Transverse colon (tissue), 4 donors: ENCODE data around the gene PCGF2. TPM values are rescaled to one million over a fixed set of nuclear protein-coding genes. Genes with fewer than 3 reads are reported as not detected.

Experiments used
- DNase-seq: peaks from one replicate; pipeline ENCODE4 v3.0.0-alpha.2; 2019
- H3K27ac ChIP-seq, 4 donors: fragments of 200-600 bp; sonication (generic); 2 replicates each; pipeline ENCODE4 v1.5.1; 2016 to 2018; ENCODE audit warnings: inconsistent platforms in 4 of 4
- H3K27me3 ChIP-seq: fragments of 200-600 bp; sonication (generic); 2 replicates; pipeline ENCODE4 v1.5.1; 2017; ENCODE audit warnings: inconsistent platforms
- H3K36me3 ChIP-seq, 4 donors: fragments of 200-600 bp; sonication (generic); 2 replicates each; pipeline ENCODE4 v1.5.1; 2017 to 2019; ENCODE audit warnings: inconsistent platforms in 4 of 4
- H3K4me1 ChIP-seq, 4 donors: fragments of 200-600 bp; sonication (generic); 2 replicates each; pipeline ENCODE4 v1.5.1; 2017 to 2020; ENCODE audit warnings: inconsistent platforms in 4 of 4
- H3K4me3 ChIP-seq, 4 donors: fragments of 200-600 bp; sonication (generic); 1 replicate in 1 of 4; 2 replicates in 3 of 4; pipeline versions ENCODE4 v1.5.1 to v1.6.1; 2017 to 2019; ENCODE audit warnings: inconsistent platforms in 4 of 4
- H3K9me3 ChIP-seq, 2 donors: fragments of 200-600 bp; sonication (generic); 2 replicates each; pipeline ENCODE4 v1.5.1; 2017 to 2019; ENCODE audit warnings: inconsistent platforms in 2 of 2
- EP300 ChIP-seq: sonication (generic); formaldehyde crosslinking; IDR thresholded peaks from one replicate; pipeline ENCODE4 v1.6.1; 2017; ENCODE audit warnings: antibody characterized with exemption, low read depth
- POLR2A ChIP-seq: fragments of 450-650 bp; IDR thresholded peaks from one replicate; pipeline ENCODE4 v1.6.1; 2016; ENCODE audit warnings: antibody characterized with exemption, mild to moderate bottlenecking, moderate library complexity
- POLR2AphosphoS5 ChIP-seq, 3 donors: sonication (generic); formaldehyde crosslinking; IDR thresholded peaks; one replicate each; pipeline ENCODE4 v1.6.1; 2016; ENCODE audit warnings: antibody characterized with exemption in 3 of 3
- WGBS, 2 donors: methylation state at CpG; one replicate each; pipeline ENCODE4 v1.1.5; 2018; ENCODE audit warnings: low coverage in 1 of 2; 5-methylcytosine and 5-hydroxymethylcytosine counted together
- in situ Hi-C, 4 donors: fragments of 200-750 bp; cut with MboI; loops; one replicate each; pipeline versions ENCODE4 v1.15.0 to v1.15.1; 2017; ENCODE audit warnings: low sequenced_read_pairs in 3 of 4, low pct_ligation_motif_present in 1 of 4, low pct_unique_long_range_greater_than_20kb in 1 of 4
- intact Hi-C: fragments of 100-400 bp; cut with DNase I; formaldehyde crosslinking; loops from one replicate; pipeline ENCODE4 v1.15.1; 2023; ENCODE audit warnings: low total_unique reads
- total RNA-seq, 4 donors: library from RNA; depleted of rRNA; stranded (reverse); fragments of >200 nt; gene quantifications; one replicate each; pipeline ENCODE4 v1.1.0, GENCODE V29; 2016
- TF ChIP-seq, protein P1 (sequence below), 5 experiments: fragments of 200-600 bp in 3 of 5; fragments of 450-650 bp in 2 of 5; sonication (generic) in 3 of 5; IDR thresholded peaks; 1 replicate in 2 of 5; 2 replicates in 3 of 5; pipeline ENCODE4 v1.5.1; 2016 to 2017; ENCODE audit warnings: antibody characterized with exemption in 5 of 5, inconsistent platforms in 3 of 5, mild to moderate bottlenecking in 2 of 5, moderate library complexity in 1 of 5

PCGF2 gene
- total RNA-seq, 4 donors from 2014 or later, result 9.1 to 41.9 (median 12.2) TPM

- no peaks in the 10 kb centered on the region for H3K9me3 ChIP-seq
- TF ChIP-seq EP300 (no peak), POLR2A (no peak), POLR2AphosphoS5 (IDR thresholded peaks at IDR 0.05) (no peak)
- TF ChIP-seq, protein P1, sequence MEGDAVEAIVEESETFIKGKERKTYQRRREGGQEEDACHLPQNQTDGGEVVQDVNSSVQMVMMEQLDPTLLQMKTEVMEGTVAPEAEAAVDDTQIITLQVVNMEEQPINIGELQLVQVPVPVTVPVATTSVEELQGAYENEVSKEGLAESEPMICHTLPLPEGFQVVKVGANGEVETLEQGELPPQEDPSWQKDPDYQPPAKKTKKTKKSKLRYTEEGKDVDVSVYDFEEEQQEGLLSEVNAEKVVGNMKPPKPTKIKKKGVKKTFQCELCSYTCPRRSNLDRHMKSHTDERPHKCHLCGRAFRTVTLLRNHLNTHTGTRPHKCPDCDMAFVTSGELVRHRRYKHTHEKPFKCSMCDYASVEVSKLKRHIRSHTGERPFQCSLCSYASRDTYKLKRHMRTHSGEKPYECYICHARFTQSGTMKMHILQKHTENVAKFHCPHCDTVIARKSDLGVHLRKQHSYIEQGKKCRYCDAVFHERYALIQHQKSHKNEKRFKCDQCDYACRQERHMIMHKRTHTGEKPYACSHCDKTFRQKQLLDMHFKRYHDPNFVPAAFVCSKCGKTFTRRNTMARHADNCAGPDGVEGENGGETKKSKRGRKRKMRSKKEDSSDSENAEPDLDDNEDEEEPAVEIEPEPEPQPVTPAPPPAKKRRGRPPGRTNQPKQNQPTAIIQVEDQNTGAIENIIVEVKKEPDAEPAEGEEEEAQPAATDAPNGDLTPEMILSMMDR (IDR thresholded peaks at IDR 0.05), result no peak
- H3K27ac ChIP-seq, result peak overlapping the region; percentile 30 to 41 (median 34)
- 66% methylated on average over 10 of the region's 10 CpGs; no CpG with 5 or more reads in 1 of the 2 donors for WGBS, 2 donors
- intact Hi-C loops (no loop called here), in situ Hi-C loops (no loop called here)
- H3K36me3 ChIP-seq, result peaks cover 0 to 6% (median 3%) of the 10 kb centered on the region in 4 donors
- peaks cover 10 to 54% (median 29%) of the 10 kb centered on the region in 4 donors for H3K4me1 ChIP-seq
- no peaks in the 10 kb centered on the region for H3K27me3 ChIP-seq
- H3K4me3 ChIP-seq, result no peak overlapping the region
- no peak for DNase-seq
Observed at GRCh38 chr17:38725066-38725465, 23.1 kb downstream of the PCGF2 start.

GRCh38 chr17:38724337-38724988 is 23.7 kb downstream of the PCGF2 start:
- TF ChIP-seq POLR2A, result no peak
- no peak for TF ChIP-seq POLR2AphosphoS5 (IDR thresholded peaks at IDR 0.05)
- TF ChIP-seq EP300, result no peak
- TF ChIP-seq, protein P1 (IDR thresholded peaks at IDR 0.05), result no peak
- H3K36me3 ChIP-seq, result peaks cover 0 to 6% (median 3%) of the 10 kb centered on the region in 4 donors
- intact Hi-C loops, result no loop called here
- H3K9me3 ChIP-seq, result no peaks in the 10 kb centered on the region
- H3K4me3 ChIP-seq, result no peak overlapping the region
- in situ Hi-C loops, result no loop called here
- no peaks in the 10 kb centered on the region for H3K27me3 ChIP-seq
- H3K4me1 ChIP-seq, result peaks cover 7 to 50% (median 25%) of the 10 kb centered on the region in 4 donors
- DNase-seq, result peak; percentile 72
- peak overlapping the region; percentile 13 to 41 (median 34) for H3K27ac ChIP-seq
- 42 to 59% methylated on average over 2 to 7 of the region's 16 CpGs for WGBS, 2 donors

DNA sequence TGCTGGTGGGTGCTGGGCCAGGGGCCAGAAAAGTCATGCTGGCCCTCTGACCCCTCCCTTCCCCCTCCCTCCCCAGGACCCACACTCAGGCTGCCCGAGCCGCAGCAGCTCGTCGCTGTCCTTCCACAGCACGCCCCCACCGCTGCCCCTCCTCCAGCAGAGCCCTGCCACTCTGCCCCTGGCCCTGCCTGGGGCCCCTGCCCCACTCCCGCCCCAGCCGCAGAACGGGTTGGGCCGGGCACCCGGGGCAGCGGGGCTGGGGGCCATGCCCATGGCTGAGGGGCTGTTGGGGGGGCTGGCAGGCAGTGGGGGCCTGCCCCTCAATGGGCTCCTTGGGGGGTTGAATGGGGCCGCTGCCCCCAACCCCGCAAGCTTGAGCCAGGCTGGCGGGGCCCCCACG is 26.3 kb downstream of the PCGF2 start:
- no peaks in the 10 kb centered on the region for H3K9me3 ChIP-seq
- no peak for DNase-seq
- in situ Hi-C loops (no loop called here), intact Hi-C loops (no loop called here)
- no peak overlapping the region for H3K27ac ChIP-seq
- WGBS, 2 donors, result 93% methylated on average over 11 of the region's 16 CpGs; no CpG with 5 or more reads in 1 of the 2 donors
- TF ChIP-seq POLR2AphosphoS5 (IDR thresholded peaks at IDR 0.05), result no peak
- TF ChIP-seq, protein P1 (IDR thresholded peaks at IDR 0.05), result no peak
- no peak for TF ChIP-seq POLR2A
- no peak for TF ChIP-seq EP300
- no peaks in the 10 kb centered on the region for H3K27me3 ChIP-seq
- H3K4me1 ChIP-seq, result peaks cover 0 to 37% (median 18%) of the 10 kb centered on the region in 4 donors
- peaks cover 0 to 15% (median 3%) of the 10 kb centered on the region in 4 donors for H3K36me3 ChIP-seq
- no peak overlapping the region for H3K4me3 ChIP-seq

- Histone ChIP-seq H3K9me3 (no peaks in the 10 kb centered on the region), H3K4me1 (peaks cover 0 to 30% (median 18%) of the 10 kb centered on the region in 4 donors), H3K27me3 (no peaks in the 10 kb centered on the region), H3K4me3 (no peak overlapping the region), H3K27ac (no peak overlapping the region), H3K36me3 (peaks cover 0 to 21% (median 3%) of the 10 kb centered on the region in 4 donors)
- no peak for TF ChIP-seq EP300
- TF ChIP-seq, protein P1 (IDR thresholded peaks at IDR 0.05), result no peak
- no peak for TF ChIP-seq POLR2A
- TF ChIP-seq POLR2AphosphoS5 (IDR thresholded peaks at IDR 0.05), result no peak
- intact Hi-C loops (no loop called here), in situ Hi-C loops (no loop called here)
- no peak for DNase-seq
- 90% methylated on average over 3 to 6 of the region's 6 CpGs for WGBS, 2 donors
Observed at GRCh38 chr17:38720941-38721340, 27.2 kb downstream of the PCGF2 start.
